Osteocyte (in vitro differentiated cells): ENCODE measurements around the gene MPDU1. TPM values are rescaled to one million over a fixed set of nuclear protein-coding genes. Genes with fewer than 3 reads are reported as not detected.

Source experiments
- DNase-seq: peaks from one replicate; pipeline ENCODE4 v3.0.0; 2021; ENCODE audit warnings: mixed read lengths; ENCODE audit not compliant: unreplicated experiment; ENCODE audit errors: extremely low spot score
- H3K27ac Mint-ChIP-seq: one replicate; pipeline ENCODE4 v1.8.0; 2021; ENCODE audit warnings: mild to moderate bottlenecking, mixed read lengths; ENCODE audit not compliant: unreplicated experiment
- H3K27me3 Mint-ChIP-seq: one replicate; pipeline ENCODE4 v1.8.0; 2021; ENCODE audit warnings: mixed read lengths; ENCODE audit not compliant: unreplicated experiment
- H3K36me3 Mint-ChIP-seq: one replicate; pipeline ENCODE4 v1.8.0; 2021; ENCODE audit warnings: mixed read lengths; ENCODE audit not compliant: unreplicated experiment
- H3K4me1 Mint-ChIP-seq: one replicate; pipeline ENCODE4 v1.8.0; 2021; ENCODE audit warnings: mixed read lengths; ENCODE audit not compliant: unreplicated experiment
- H3K4me3 Mint-ChIP-seq: one replicate; pipeline ENCODE4 v1.8.0; 2021; ENCODE audit warnings: mild to moderate bottlenecking, moderate library complexity, mixed read lengths; ENCODE audit not compliant: unreplicated experiment
- H3K9me3 Mint-ChIP-seq: one replicate; pipeline ENCODE4 v1.8.0; 2021; ENCODE audit warnings: mixed read lengths; ENCODE audit not compliant: unreplicated experiment
- total RNA-seq: library from RNA; stranded (reverse); gene quantifications from 2 replicates; pipeline ENCODE4 v1.2.1, GENCODE V29; 2021
- TF ChIP-seq, protein P1 (sequence below): fragments of 200-600 bp; sonication (generic); IDR thresholded peaks from 2 replicates; pipeline ENCODE4 v1.5.0; 2021; ENCODE audit warnings: antibody characterized with exemption, mild to moderate bottlenecking, moderate library complexity

The MPDU1 gene
- total RNA-seq, 1 donor from 2014 or later, result 42.2 TPM

DNA sequence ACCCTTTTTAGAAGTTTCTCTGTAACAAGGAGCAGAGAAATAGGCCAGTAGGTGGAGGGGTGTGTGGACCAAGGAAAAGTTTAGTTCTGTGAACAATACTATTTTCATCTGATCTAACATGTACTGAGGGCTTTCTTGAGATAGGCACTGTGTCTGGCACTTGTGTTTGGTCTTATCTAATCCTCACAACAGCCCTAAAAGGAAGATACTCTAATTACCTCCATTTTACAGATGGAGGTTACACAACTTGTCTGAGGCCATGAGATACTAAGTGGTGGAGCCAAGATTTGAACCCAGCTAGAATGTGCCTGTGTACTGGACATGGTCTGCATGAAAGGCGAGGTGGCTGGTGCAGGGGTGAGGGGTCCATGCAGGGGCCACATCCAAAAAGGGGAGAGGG lies 30.3 kb upstream of the MPDU1 start:
- Mint-ChIP-seq H3K4me1 (peaks cover 18% of the 10 kb centered on the region), H3K4me3 (no peak overlapping the region), H3K36me3 (no peaks in the 10 kb centered on the region), H3K27me3 (no peaks in the 10 kb centered on the region), H3K9me3 (no peaks in the 10 kb centered on the region), H3K27ac (no peak overlapping the region)
- TF ChIP-seq, protein P1, sequence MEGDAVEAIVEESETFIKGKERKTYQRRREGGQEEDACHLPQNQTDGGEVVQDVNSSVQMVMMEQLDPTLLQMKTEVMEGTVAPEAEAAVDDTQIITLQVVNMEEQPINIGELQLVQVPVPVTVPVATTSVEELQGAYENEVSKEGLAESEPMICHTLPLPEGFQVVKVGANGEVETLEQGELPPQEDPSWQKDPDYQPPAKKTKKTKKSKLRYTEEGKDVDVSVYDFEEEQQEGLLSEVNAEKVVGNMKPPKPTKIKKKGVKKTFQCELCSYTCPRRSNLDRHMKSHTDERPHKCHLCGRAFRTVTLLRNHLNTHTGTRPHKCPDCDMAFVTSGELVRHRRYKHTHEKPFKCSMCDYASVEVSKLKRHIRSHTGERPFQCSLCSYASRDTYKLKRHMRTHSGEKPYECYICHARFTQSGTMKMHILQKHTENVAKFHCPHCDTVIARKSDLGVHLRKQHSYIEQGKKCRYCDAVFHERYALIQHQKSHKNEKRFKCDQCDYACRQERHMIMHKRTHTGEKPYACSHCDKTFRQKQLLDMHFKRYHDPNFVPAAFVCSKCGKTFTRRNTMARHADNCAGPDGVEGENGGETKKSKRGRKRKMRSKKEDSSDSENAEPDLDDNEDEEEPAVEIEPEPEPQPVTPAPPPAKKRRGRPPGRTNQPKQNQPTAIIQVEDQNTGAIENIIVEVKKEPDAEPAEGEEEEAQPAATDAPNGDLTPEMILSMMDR, result no peak
- DNase-seq, result no peak

DNA sequence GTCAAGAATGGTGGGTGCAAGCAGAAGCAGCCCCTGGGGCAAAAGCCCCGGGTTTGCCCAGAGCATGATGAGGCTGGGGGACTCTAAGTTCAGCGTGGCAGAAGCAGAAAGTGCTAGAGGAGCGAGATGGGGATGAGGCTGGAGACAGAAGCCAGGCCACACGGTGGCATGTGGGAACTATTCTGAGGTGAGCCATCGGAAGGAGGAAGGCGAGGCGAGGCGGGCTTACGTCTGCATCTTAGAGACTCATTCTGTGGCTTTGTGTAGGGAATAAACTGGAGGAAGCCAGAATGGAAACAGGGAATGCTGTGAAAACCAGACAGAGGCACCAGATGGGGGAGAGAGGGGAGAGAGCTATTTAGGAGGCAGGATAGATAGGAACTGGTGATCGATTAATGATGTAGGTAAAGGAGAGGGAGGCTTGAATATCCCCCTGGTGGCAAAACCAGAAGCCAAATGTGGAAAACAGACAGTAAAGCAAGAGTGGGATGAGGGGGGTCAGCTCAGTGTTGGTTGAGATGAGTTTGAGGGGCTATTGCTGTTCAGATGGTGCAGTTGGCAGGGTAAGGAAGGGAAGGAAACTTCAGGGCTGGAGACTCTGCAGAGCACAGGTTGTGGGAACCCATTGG lies 28.2 kb upstream of the MPDU1 start:
- no peak overlapping the region for H3K27ac Mint-ChIP-seq
- no peaks in the 10 kb centered on the region for H3K36me3 Mint-ChIP-seq
- H3K27me3 Mint-ChIP-seq, result no peaks in the 10 kb centered on the region

DNA sequence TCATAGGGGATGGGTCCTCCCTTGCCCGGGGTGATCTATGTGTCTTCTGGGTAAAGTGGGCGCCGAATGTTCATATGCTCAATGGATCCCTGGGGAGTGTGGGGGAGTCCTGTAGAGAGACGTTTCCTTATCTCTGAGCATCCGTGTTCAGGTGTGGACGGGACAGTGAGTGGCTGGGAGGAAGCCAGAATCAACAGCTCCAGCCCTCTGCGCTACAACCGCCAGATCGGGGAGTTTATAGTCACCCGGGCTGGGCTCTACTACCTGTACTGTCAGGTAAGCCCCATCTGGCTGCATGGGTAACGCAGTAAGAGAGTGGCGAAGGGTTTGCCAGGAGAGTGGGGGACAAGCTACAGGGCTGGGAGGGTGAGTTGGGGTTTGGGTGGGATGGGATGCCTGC lies 27.0 kb upstream of the MPDU1 start:
- DNase-seq, result no peak
- H3K36me3 Mint-ChIP-seq, result no peaks in the 10 kb centered on the region
- H3K27ac Mint-ChIP-seq, result no peak overlapping the region
- H3K27me3 Mint-ChIP-seq, result no peaks in the 10 kb centered on the region
- peaks cover 26% of the 10 kb centered on the region for H3K4me1 Mint-ChIP-seq
- H3K4me3 Mint-ChIP-seq, result no peak overlapping the region
- TF ChIP-seq, protein P1, result no peak
- H3K9me3 Mint-ChIP-seq, result no peaks in the 10 kb centered on the region

More for the DNA sequence above, 28.2 kb upstream of the MPDU1 start:
- Mint-ChIP-seq H3K4me3 (no peak overlapping the region), H3K4me1 (peaks cover 20% of the 10 kb centered on the region), H3K9me3 (no peaks in the 10 kb centered on the region)
- no peak for DNase-seq
- TF ChIP-seq, protein P1, result peak; percentile 15

DNA sequence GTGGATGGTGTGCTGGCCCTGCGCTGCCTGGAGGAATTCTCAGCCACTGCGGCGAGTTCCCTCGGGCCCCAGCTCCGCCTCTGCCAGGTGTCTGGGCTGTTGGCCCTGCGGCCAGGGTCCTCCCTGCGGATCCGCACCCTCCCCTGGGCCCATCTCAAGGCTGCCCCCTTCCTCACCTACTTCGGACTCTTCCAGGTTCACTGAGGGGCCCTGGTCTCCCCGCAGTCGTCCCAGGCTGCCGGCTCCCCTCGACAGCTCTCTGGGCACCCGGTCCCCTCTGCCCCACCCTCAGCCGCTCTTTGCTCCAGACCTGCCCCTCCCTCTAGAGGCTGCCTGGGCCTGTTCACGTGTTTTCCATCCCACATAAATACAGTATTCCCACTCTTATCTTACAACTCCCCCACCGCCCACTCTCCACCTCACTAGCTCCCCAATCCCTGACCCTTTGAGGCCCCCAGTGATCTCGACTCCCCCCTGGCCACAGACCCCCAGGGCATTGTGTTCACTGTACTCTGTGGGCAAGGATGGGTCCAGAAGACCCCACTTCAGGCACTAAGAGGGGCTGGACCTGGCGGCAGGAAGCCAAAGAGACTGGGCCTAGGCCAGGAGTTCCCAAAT lies 26.4 kb upstream of the MPDU1 start:
- H3K27me3 Mint-ChIP-seq, result no peaks in the 10 kb centered on the region

More for the DNA sequence above, 26.4 kb upstream of the MPDU1 start:
- DNase-seq, result no peak
- no peaks in the 10 kb centered on the region for H3K36me3 Mint-ChIP-seq
- no peak overlapping the region for H3K27ac Mint-ChIP-seq
- no peaks in the 10 kb centered on the region for H3K9me3 Mint-ChIP-seq
- no peak overlapping the region for H3K4me3 Mint-ChIP-seq
- H3K4me1 Mint-ChIP-seq, result peaks cover 26% of the 10 kb centered on the region
- TF ChIP-seq, protein P1, result no peak
